ENCODE measurements around the gene MICU2. TPM values are rescaled to one million over a fixed set of nuclear protein-coding genes. Genes with fewer than 3 reads are reported as not detected.

Gene MICU2
- total and polyA plus RNA-seq, 2 experiments from 2014 or later: 51.0 to 122 TPM

- ATAC-seq (peak; percentile 89), DNase-seq (ENCODE audit: low spot score) (peak; percentile 97)
- Histone ChIP-seq H2AFZ (no peak overlapping the region), H3K36me3 (ENCODE audit: insufficient read depth) (no peaks in the 10 kb centered on the region; the same call in 1 of the 2 replicates), H3K27me3 (ENCODE audit: insufficient read depth) (no peaks in the 10 kb centered on the region), H3K9me2 (ENCODE audit: insufficient read depth) (no peaks in the 10 kb centered on the region), H3K4me3 (peak overlapping the region; percentile 32; the same call in 1 of the 2 replicates), H3K4me1 (ENCODE audit: insufficient read depth) (no peaks in the 10 kb centered on the region), H4K20me1 (replicated peaks; ENCODE audit: insufficient read depth) (no peaks in the 10 kb centered on the region), H3K79me2 (replicated peaks; ENCODE audit: insufficient read depth) (no peaks in the 10 kb centered on the region), H3K27ac (ENCODE audit: low read depth) (no peak overlapping the region), H3K4me2 (peak overlapping the region; percentile 35), H3F3A (replicated peaks; ENCODE audit: low read depth) (no peaks in the 10 kb centered on the region)
- Mint-ChIP-seq H3K27me3 (ENCODE audit: insufficient read depth, low read depth, poor library complexity) (peaks cover 2% of the 10 kb centered on the region), H3K4me1 (peaks cover 5% of the 10 kb centered on the region; the same call in 2 of the 3 replicates), H3K4me3 (peak overlapping the region; percentile 78), H3K36me3 (ENCODE audit: low read depth) (no peaks in the 10 kb centered on the region), H3K9me3 (no peaks in the 10 kb centered on the region), H3K27ac (peak overlapping the region; percentile 70)
- TF ChIP-seq CTCF (conservative IDR thresholded peaks at IDR 0.05; ENCODE audit: low read depth in 2 of 2) (peak; percentile 96 to 98), ZNF462 (CRISPR knock-in tag; IDR thresholded peaks at IDR 0.05) (no peak), POLR2AphosphoS5 (IDR thresholded peaks at IDR 0.05; ENCODE audit: low read depth) (no peak), ETS1 (IDR thresholded peaks at IDR 0.05) (no peak), ZNF331 (CRISPR knock-in tag; IDR thresholded peaks at IDR 0.05; ENCODE audit: low read depth) (0 out of 2 replicates have a peak, but pooled peaks have one; percentile 4), STAT1 (IDR thresholded peaks at IDR 0.05; ENCODE audit: unreplicated experiment) (no peak), CREB1 (CRISPR knock-in tag; IDR thresholded peaks at IDR 0.05; ENCODE audit: low read depth) (peak; percentile 51; the same call in 1 of the 2 replicates)
These were observed 127.0 kb downstream of the MICU2 start for GRCh38 chr13:21476893-21477472.

Measured in GM23338 (cell line).